Glomerular endothelial cell (primary cell): ENCODE results near the gene GGCT. TPM values are rescaled to one million over a fixed set of nuclear protein-coding genes. Genes with fewer than 3 reads are reported as not detected.

ENCODE experiments used
- total RNA-seq: library from RNA; depleted of rRNA; stranded (reverse); fragments of >200 nt; gene quantifications from 2 replicates; pipeline ENCODE4 v1.2.3, GENCODE V29; 2015

Gene GGCT
- total RNA-seq, 1 donor from 2014 or later, result 33.8 TPM

Other genes starting within 250 kb of the GGCT start
- gene ZNRF2, start 220.2 kb downstream of the GGCT start, total RNA-seq, result 4.1 and 6.6 TPM in 2 replicates
- gene NOD1, start 26.0 kb downstream of the GGCT start, total RNA-seq, result 24.6 and 41.0 TPM in 2 replicates
- 142 and 181 TPM in 2 replicates for gene GARS1, start 90.0 kb upstream of the GGCT start, total RNA-seq
- not detected in 2 replicates for gene CRHR2, start 177.6 kb upstream of the GGCT start, total RNA-seq
- 0.05 and 0.12 TPM in 2 replicates for gene INMT, start 247.3 kb upstream of the GGCT start, total RNA-seq